Subcutaneous adipose tissue (tissue), 4 donors: ENCODE data around the gene ADAMTS20. TPM values are rescaled to one million over a fixed set of nuclear protein-coding genes. Genes with fewer than 3 reads are reported as not detected.

ENCODE experiments used
- total RNA-seq, 4 donors: library from RNA; depleted of rRNA; stranded (reverse); fragments of >200 nt; gene quantifications; one replicate each; pipeline ENCODE4 v1.1.0, GENCODE V29; 2016
- TF ChIP-seq, protein P1 (sequence below): fragments of 450-650 bp; IDR thresholded peaks from one replicate; pipeline ENCODE4 v1.5.1; 2016; ENCODE audit warnings: low read depth, mild to moderate bottlenecking, control low read depth, antibody characterized with exemption, moderate library complexity

Gene ADAMTS20
- total RNA-seq, 4 donors from 2014 or later = not detected

DNA sequence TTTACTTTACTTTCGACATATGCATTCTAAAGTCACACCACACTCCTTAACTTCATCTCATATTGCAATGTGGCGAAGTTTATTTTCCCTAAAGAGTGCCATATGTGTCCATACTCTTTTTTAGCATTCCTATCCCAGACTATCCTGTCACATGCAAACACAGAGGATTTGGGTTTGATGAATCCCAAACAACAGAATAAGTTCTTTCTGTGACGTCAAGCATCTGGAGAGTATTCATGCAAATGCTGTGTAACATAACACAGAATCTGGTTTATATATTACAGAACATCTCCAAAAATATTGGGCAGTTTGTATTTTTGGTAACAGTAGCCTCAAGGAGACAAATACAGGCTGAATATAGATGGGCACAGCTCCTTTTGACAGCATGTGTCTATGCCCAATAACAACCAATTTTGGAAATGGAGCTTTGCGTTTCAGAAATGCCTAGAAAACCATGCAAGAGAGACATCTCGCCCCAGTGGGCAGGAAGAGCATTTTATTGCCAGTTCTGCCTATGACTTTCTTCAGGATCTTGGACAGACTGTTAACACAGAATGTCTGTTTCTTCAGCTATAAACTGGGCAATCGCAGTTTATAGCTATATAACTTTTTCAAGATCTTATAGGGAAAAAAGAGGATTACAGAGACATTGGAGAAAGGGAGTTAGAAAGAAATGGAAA, 190.8 kb downstream of the ADAMTS20 start:
- TF ChIP-seq, protein P1, sequence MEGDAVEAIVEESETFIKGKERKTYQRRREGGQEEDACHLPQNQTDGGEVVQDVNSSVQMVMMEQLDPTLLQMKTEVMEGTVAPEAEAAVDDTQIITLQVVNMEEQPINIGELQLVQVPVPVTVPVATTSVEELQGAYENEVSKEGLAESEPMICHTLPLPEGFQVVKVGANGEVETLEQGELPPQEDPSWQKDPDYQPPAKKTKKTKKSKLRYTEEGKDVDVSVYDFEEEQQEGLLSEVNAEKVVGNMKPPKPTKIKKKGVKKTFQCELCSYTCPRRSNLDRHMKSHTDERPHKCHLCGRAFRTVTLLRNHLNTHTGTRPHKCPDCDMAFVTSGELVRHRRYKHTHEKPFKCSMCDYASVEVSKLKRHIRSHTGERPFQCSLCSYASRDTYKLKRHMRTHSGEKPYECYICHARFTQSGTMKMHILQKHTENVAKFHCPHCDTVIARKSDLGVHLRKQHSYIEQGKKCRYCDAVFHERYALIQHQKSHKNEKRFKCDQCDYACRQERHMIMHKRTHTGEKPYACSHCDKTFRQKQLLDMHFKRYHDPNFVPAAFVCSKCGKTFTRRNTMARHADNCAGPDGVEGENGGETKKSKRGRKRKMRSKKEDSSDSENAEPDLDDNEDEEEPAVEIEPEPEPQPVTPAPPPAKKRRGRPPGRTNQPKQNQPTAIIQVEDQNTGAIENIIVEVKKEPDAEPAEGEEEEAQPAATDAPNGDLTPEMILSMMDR = no peak

DNA sequence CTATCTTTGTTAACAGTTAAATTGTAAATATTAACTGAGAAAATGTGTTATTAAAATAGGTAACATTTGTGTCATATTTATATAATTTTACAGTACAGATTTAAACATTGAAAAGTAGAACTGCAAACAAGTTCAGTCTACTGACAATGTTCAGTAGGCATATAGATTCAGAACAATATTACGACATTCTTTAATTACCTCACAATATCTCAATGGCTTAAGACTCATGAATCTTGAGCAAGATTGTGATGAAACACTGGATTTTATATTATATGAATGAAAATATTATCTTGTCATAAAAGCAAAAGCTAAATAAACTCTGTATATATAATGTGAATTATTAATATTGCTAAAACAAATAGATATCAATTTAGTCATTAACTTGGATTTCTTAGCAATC, 194.9 kb downstream of the ADAMTS20 start:
- TF ChIP-seq, protein P1 = no peak

DNA sequence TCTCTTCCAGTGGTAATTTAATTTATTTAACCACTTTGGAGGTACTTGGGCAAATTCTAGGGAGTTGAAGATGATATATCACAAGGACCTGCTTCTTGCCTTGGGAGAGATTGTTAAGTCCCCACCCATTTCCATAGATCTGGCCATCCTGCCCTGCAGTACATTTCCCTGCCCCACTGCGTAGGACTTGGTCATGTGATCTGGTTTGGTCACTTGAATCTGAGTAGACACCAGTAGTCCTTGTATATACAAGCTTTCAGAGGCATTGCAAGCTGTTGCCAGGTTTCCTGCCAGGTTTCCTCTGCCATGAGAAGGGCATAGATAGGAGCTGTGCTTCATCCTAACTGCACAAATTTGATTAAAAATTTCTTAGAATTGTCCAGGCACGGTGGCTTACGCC, 200.0 kb downstream of the ADAMTS20 start:
- TF ChIP-seq, protein P1 = no peak

DNA sequence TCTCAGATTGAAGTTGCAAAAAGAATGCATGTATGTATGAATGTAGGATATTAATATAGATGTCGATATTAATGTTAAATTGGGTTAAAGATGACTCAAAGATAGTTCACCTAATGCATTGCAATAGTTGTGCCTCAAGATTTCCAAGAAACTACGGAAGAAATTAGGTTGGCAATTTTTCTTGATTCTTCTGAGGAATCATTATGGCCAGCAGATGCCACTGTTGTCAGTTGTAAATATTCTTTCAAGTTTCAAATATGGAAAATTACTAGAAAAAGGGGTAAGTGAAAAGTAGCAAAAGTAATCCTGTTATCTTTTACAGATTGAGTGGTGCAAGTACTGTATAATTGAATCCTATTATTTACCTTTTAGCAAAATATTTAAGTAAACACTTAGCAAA, 202.1 kb downstream of the ADAMTS20 start:
- TF ChIP-seq, protein P1 = no peak

DNA sequence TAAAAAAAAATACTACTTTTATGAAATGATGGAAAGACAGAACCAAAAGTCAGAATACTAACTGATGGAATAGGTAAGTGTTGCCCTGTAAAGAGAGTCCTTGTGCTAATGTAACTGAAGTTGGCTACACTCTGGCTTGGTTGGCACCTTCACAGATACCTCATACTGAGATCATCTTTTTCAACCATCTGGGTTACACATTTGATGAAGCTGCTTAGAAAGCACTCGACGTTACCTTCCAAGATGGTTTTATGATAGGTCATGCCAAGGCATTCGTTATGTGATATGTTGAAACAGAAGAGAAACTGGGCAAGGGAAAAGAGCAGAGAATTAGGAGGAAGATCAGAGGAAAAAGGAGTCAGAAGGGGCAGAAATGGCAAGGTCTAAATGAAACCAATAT, 203.8 kb downstream of the ADAMTS20 start:
- TF ChIP-seq, protein P1 = no peak

DNA sequence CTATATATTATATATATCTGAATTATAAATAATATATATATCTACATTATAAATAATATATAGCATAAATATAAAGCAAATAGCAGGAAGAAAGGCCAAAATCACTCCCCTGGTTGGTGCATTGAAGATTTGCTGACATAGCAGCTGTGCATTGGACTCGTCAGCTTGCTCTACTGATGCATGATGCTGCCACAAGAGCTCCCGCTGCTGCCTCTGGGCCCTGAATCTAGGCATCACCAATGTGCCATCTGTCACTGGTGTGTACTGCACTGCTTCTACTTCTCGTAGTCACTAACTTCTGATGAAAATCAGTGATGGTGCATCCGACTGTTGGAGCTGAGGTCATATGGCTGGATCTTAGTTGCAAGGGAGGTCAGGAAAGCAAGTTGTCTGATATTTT, 205.0 kb downstream of the ADAMTS20 start:
- TF ChIP-seq, protein P1 = no peak

DNA sequence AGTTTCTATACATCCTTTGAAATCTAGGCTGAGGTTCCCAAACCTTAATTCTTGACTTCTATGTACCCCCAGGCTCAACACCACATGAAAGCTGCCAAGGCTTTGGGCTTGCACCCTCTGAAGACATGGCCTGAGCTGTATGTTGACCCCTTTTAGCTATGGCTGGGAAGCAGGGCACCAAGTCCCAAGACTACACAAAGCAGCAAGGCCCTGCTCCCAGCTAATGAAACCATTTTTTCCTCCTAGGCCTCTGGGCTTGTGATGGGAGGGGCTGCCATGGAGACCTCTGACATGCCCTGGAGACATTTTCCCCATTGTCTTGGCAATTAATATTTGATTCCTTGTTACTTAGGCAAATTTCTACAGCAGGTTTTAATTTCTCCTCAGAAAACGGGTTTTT, 207.0 kb downstream of the ADAMTS20 start:
- TF ChIP-seq, protein P1 = no peak
